Stomach (tissue), 9 donors: ENCODE data around the gene ABCC8. TPM values are rescaled to one million over a fixed set of nuclear protein-coding genes. Genes with fewer than 3 reads are reported as not detected.

ENCODE experiments used
- DNase-seq, 2 donors: peaks; one replicate each; pipeline versions ENCODE4 v3.0.0 to v3.0.0-alpha.2; 2013 to 2019
- H3K27ac ChIP-seq, 5 donors: fragments of 200-600 bp in 4 of 5; sonication (generic) in 4 of 5; one replicate each; pipeline ENCODE4 v1.5.1; 2013 to 2019; ENCODE audit warnings: mild to moderate bottlenecking in 1 of 5, moderate library complexity in 1 of 5
- H3K27me3 ChIP-seq, 3 donors: fragments of 200-600 bp; sonication (generic); one replicate each; pipeline ENCODE4 v1.5.1; 2017 to 2019; ENCODE audit warnings: mixed run types in 1 of 3
- H3K36me3 ChIP-seq, 4 donors: fragments of 200-600 bp; sonication (generic); 1 replicate in 3 of 4; 2 replicates in 1 of 4; pipeline ENCODE4 v1.5.1; 2016 to 2019
- H3K4me1 ChIP-seq, 4 donors: fragments of 200-600 bp; sonication (generic); one replicate each; pipeline ENCODE4 v1.5.1; 2016 to 2019
- H3K4me3 ChIP-seq, 4 donors: fragments of 200-600 bp; sonication (generic) in 3 of 4; one replicate each; pipeline ENCODE4 v1.5.1; 2016 to 2019; ENCODE audit warnings: mild to moderate bottlenecking in 1 of 4
- H3K9me3 ChIP-seq, 4 donors: fragments of 200-600 bp; sonication (generic); one replicate each; pipeline ENCODE4 v1.5.1; 2016 to 2019
- CTCF ChIP-seq, 7 experiments: fragments of 450-650 bp in 4 of 7; fragments of 200-600 bp in 3 of 7; sonication (generic) in 3 of 7; IDR thresholded peaks; one replicate each; pipeline ENCODE4 v1.5.1; 2016 to 2019; ENCODE audit warnings: antibody characterized with exemption in 7 of 7, control low read depth in 2 of 7, mild to moderate bottlenecking in 1 of 7
- EP300 ChIP-seq: sonication (generic); formaldehyde crosslinking; IDR thresholded peaks from one replicate; pipeline ENCODE4 v1.6.1; 2017; ENCODE audit warnings: antibody characterized with exemption
- POLR2A ChIP-seq, 4 donors: fragments of 450-650 bp; IDR thresholded peaks; one replicate each; pipeline ENCODE4 v1.6.1; 2016; ENCODE audit warnings: antibody characterized with exemption in 4 of 4, control low read depth in 2 of 4, mild to moderate bottlenecking in 1 of 4, moderate library complexity in 1 of 4
- POLR2AphosphoS5 ChIP-seq, 3 donors: sonication (generic); formaldehyde crosslinking; IDR thresholded peaks; one replicate each; pipeline ENCODE4 v1.6.1; 2016; ENCODE audit warnings: antibody characterized with exemption in 3 of 3
- WGBS, 5 donors: extraction: QIAGEN DNeasy Blood & Tissue Kit in 3 of 5; methylation state at CpG; one replicate each; pipeline versions ENCODE4 v1.1.5 to v1.1.7; 2013 to 2018; 5-methylcytosine and 5-hydroxymethylcytosine counted together
- intact Hi-C: fragments of 100-400 bp; cut with DNase I; formaldehyde crosslinking; loops from one replicate; pipeline ENCODE4 v1.15.1; 2023; ENCODE audit warnings: low total_unique reads
- polyA plus RNA-seq, 3 donors: library from polyadenylated mRNA; stranded (reverse); fragments of 200-250 nt; gene quantifications; one replicate each; pipeline ENCODE4 v1.2.3, GENCODE V29; 2013
- total RNA-seq, 5 donors: library from RNA; depleted of rRNA; stranded (reverse); fragments of >200 nt; gene quantifications; one replicate each; pipeline versions ENCODE4 v1.1.0 to v1.2.3, GENCODE V29; 2014 to 2016
- donor health status: healthy with polysubstance abuse.
- donor health status: Bipolar disorder and iron deficiency.
- donor health status: healthy.

Gene ABCC8
- total and polyA plus RNA-seq, 8 donors = 3.9 to 69.6 (median 32.1) TPM; not detected in 1

GRCh38 chr11:17522655-17523054 is 46.0 kb upstream of the ABCC8 start:
- Histone ChIP-seq H3K4me1 (no peaks in the 10 kb centered on the region), H3K27me3 (peaks cover 0 to 5% (median 0%) of the 10 kb centered on the region in 3 donors), H3K36me3 (peaks cover 0 to 27% (median 6%) of the 10 kb centered on the region in 4 donors), H3K4me3 (no peak overlapping the region), H3K9me3 (no peaks in the 10 kb centered on the region), H3K27ac (no peak overlapping the region)
- no peak for TF ChIP-seq EP300
- TF ChIP-seq POLR2A (IDR thresholded peaks at IDR 0.05) = no peak
- no peak for TF ChIP-seq POLR2AphosphoS5 (IDR thresholded peaks at IDR 0.05)
- TF ChIP-seq CTCF (IDR thresholded peaks at IDR 0.05) = no peak
- intact Hi-C loops = no loop called here
- 79 to 88% (median 84%) methylated on average over 7 to 17 of the region's 17 CpGs for WGBS, 5 donors
- DNase-seq = no peak

GRCh38 chr11:17521106-17521900 is 44.7 kb upstream of the ABCC8 start:
- H3K9me3 ChIP-seq = no peaks in the 10 kb centered on the region
- H3K36me3 ChIP-seq = peaks cover 0 to 28% (median 10%) of the 10 kb centered on the region in 4 donors
- no peak overlapping the region for H3K27ac ChIP-seq
- 80 to 87% (median 86%) methylated on average over 9 to 11 of the region's 11 CpGs for WGBS, 5 donors
- intact Hi-C loops = no loop called here
- no peaks in the 10 kb centered on the region for H3K4me1 ChIP-seq
- H3K27me3 ChIP-seq = peaks cover 0 to 10% (median 0%) of the 10 kb centered on the region in 3 donors
- no peak overlapping the region for H3K4me3 ChIP-seq
- no peak for TF ChIP-seq POLR2AphosphoS5 (IDR thresholded peaks at IDR 0.05)
- TF ChIP-seq EP300 = no peak
- TF ChIP-seq POLR2A (IDR thresholded peaks at IDR 0.05) = no peak
- no peak for TF ChIP-seq CTCF (IDR thresholded peaks at IDR 0.05)
- no peak for DNase-seq

- WGBS, 5 donors = 73 to 76% (median 74%) methylated on average over 7 of the region's 7 CpGs
- intact Hi-C loops = no loop called here
- no peak for TF ChIP-seq POLR2A (IDR thresholded peaks at IDR 0.05)
- TF ChIP-seq POLR2AphosphoS5 (IDR thresholded peaks at IDR 0.05) = no peak
- no peak for TF ChIP-seq CTCF (IDR thresholded peaks at IDR 0.05)
- TF ChIP-seq EP300 = no peak
Observed at GRCh38 chr11:17519061-17519885, 42.6 kb upstream of the ABCC8 start.

GRCh38 chr11:17518366-17518765 is 41.7 kb upstream of the ABCC8 start:
- TF ChIP-seq POLR2AphosphoS5 (IDR thresholded peaks at IDR 0.05) (no peak), CTCF (IDR thresholded peaks at IDR 0.05) (no peak)
- intact Hi-C loops = no loop called here
- no peak for DNase-seq
- 77 to 93% (median 86%) methylated on average over 2 of the region's 2 CpGs for WGBS, 5 donors
- Histone ChIP-seq H3K27ac (no peak overlapping the region), H3K4me3 (no peak overlapping the region), H3K9me3 (no peaks in the 10 kb centered on the region), H3K36me3 (peaks cover 0 to 19% (median 10%) of the 10 kb centered on the region in 4 donors), H3K27me3 (peaks cover 0 to 10% (median 0%) of the 10 kb centered on the region in 3 donors), H3K4me1 (no peaks in the 10 kb centered on the region)

More at GRCh38 chr11:17519061-17519885, 42.6 kb upstream of the ABCC8 start:
- DNase-seq = no peak
- H3K27me3 ChIP-seq = peaks cover 0 to 10% (median 0%) of the 10 kb centered on the region in 3 donors
- H3K27ac ChIP-seq = no peak overlapping the region
- H3K9me3 ChIP-seq = no peaks in the 10 kb centered on the region
- peaks cover 0 to 21% (median 10%) of the 10 kb centered on the region in 4 donors for H3K36me3 ChIP-seq
- no peak overlapping the region for H3K4me3 ChIP-seq
- H3K4me1 ChIP-seq = no peaks in the 10 kb centered on the region
